Kidney glomerular epithelial cell (primary cell): Measurements from ENCODE around the gene HOXC12.

ENCODE experiments used
- DNase-seq: peaks from one replicate; lab custom pipeline; 2025; lab: John Stamatoyannopoulos, UW

HOXC12 gene

DNA sequence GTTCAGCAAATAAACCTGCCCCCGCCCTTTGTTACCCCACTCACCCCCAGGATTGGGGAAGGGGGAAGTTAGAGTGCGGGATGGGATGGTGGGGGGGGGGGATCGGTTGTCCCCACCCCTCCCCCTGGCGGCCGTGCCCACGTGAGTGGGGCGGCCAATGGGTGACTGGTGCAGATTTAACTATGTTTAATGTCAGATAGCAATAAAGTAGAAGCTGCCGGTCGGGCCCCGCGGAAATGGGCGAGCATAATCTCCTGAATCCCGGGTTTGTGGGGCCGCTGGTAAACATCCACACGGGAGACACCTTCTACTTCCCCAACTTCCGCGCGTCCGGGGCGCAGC, at the start of gene HOXC12:
Gene HOXC12 (plus strand): TSS at position 210 of the 342 bp plus-strand sequence. CDS start 27 bp downstream, at position 237.
- DNase-seq, result no peak

GRCh38 chr12:53907103-53907502, 47.6 kb upstream of the HOXC12 start:
- no peak for DNase-seq

DNA sequence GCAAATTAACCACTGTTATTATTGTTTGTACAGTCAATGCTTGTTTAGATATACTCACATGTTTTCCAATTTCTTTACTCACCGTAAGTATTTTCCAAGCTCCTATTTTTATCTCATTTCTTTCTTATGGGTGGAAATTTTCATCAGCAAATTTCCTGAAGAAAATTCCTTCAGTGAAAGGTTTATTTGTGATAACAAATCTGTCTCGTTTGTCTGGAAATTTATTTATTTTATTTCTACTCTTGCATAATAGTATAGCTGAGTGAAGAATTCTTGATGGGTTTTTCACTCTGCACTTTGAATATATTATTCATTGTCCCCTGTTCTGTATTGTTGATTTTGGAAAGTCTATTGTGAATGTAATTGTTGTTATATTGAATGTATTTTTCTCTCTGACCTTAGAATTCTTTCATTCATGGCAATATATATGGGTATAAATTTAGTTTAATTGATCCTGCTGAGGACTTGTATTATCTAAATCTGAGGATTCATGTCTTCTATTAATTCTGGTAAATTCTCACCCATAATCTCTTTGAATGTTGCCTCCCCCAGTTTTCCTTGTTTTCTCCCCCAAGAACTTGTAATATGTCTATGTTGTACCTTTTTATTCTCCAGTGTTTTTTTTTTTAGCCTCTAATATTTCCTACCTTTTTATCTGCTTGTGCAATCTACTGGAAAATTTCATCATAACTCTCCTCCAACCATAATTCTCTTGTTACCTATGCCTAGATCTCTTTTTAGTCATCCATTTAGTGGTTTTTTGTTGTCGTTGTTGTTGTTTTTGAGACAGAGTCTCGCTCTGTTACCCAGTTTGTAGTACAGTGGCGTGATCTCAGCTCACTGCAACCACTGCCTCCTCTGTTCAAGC, 37.7 kb upstream of the HOXC12 start:
- DNase-seq, result no peak

GRCh38 chr12:53924521-53925405, 29.9 kb upstream of the HOXC12 start:
- no peak for DNase-seq

GRCh38 chr12:53927220-53928029, 27.3 kb upstream of the HOXC12 start:
- DNase-seq, result no peak

DNA sequence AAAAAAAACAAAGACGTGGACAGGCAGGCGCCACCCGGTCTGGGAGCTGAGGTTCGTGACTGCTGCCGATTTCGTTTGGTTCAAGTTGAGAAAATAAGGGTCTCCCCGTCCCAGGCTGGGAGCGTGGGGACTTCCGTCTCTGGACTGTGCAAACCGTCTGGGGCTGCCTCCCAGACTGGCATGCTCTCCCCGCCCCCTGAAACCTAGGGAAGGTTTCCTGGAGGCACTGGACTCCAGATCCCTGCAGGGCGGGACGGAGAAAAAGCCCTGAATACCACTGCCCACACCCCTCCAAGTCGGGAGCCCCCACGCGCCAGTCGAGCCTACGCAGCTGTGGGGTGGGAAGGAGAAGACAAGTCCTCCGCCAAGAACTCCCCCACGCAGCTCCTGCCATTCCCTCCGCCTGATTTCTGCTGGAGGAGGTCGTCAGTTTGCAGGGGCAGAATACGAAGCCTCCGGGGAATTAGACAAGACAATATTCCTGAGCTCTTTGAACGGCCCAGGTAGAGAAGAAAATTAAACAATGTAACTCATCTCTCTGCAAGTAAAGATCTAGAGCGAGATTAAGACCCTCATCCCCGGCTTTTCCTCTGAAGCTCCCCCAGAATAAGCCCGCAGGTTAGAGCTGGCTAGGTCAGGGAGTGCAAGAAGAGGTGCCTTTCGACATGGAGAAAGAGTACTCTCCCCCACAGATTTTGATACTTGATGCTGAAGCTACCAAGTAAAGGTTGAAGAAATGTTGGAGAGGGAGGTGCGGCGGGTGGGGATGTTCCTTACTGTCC, 26.5 kb upstream of the HOXC12 start:
- DNase-seq, result no peak

DNA sequence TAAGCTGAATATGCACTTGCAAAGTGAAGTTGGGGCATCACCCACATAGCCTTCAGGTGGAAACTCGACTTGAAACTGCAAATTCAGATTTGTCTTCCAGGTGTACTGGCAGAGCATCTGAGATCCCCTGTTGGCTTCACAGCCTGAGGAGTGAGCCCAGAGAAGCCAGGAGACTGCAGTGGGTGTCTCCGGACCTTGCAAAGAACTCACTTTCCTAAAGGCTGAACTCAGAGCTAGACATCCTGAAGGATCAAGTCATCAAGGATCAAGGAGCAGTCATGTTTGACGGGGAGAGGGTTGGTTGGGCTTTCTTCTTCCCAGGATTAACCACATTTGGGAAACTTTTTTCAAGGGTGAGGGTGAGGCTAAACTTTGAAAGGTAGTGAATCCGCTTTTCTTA, 25.2 kb upstream of the HOXC12 start:
- DNase-seq, result no peak

DNA sequence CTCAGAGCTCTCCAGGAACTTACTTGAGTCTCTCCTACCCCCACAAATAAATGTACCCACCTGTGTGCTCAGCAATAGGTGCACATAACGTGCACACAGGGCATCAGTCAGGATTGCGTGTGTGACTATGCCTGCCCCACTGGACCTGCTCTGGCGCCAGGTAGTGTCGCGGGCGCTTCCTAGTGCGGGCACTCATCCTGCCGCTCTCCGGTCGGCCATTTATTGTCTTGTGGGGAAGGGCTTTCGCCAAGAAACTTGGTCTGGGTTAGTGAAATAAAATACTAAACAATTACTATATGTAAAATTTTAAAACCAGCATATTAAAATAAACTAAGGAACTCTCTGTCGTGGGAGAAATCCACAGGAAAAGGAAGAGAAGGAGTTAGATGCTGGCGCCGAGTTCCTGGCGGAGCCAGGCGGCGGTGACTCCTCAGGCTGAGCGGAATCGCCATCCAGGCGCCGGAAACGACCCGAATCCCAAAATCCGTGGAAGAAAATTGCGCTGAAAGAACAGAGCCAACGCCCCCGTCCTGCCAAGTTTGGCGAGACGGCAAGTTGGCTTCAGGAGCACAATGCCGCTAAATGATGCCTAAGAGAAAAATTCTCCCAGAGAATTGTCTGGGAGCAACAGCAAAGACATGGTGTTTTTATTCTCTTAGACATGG, 24.0 kb upstream of the HOXC12 start:
- DNase-seq, result no peak

- no peak for DNase-seq
These were observed 22.7 kb upstream of the HOXC12 start for GRCh38 chr12:53931844-53932581.

DNA sequence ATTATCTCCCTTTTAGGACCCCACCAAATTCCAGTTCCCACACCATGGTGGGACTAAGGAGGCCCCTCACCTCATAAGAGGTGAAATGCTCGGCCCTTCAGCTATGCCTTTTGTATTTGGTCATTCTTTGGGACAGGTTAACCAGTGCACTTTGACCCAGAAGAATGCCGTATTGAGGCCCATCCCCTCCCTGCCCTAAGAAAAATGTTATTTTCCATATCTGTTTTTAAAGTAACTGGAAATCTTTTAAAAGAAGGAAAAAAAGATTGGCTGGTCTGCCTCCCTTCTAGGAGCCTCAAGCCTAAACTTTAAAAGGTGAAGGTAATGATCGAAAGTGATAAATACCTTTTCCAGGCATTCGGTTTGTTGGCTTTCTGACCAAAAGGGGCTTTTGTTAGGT, 21.8 kb upstream of the HOXC12 start:
- DNase-seq, result no peak

GRCh38 chr12:53935383-53936341, 19.0 kb upstream of the HOXC12 start:
- no peak for DNase-seq

DNA sequence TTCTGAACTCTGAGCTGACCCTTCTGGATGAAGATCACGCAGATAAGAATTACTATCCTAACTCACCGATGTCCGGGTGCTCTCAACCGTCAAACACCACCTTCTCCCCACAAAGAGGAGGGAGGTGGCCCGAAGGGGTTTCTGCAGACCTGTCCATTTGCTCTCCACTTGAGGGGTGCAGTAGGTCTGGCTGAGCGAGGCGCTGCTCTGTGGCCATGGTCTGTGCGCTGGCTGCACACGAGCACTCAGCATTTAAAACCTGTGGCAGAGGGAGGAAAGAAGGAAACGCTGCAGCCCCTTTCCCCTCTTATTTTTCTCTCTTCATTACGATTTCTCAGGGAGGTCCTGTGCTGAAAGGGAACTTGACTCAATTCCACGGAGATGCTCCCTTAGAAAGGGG, 17.6 kb upstream of the HOXC12 start:
- no peak for DNase-seq

- no peak for DNase-seq
These were observed 16.9 kb upstream of the HOXC12 start for GRCh38 chr12:53937596-53938325.

DNA sequence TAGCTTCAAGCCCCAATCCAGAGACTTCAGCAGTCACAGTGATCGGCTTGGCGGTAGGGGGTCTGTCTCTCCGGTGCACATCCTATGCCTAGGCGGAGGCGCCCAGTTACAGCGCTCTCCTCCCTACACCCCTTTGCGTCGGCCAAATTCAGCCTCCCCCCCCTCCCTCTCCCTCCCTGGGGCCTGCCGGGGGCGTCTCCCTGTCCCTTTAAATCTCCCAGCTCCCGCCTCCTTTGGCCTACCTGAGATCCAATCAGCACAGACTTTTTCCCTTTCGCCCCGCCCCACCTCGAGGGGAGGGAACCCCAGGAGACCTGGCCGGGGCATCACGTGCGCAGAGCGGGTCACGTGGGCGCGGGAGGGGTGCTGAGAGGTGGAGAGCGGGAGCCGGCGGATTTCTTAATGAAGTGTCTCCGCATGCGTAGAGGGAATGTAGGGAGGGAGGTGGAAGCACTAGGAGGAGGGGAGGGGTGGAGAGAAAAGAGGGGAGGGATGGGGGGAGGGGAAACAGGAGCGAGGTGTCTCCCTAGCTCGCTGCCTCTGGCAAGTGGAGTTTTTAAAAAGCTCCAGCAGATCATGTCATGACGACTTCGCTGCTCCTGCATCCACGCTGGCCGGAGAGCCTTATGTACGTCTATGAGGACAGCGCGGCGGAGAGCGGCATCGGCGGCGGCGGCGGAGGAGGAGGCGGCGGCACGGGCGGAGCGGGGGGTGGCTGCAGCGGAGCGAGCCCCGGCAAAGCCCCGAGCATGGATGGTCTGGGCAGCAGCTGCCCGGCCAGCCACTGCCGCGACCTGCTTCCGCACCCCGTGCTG, 16.2 kb upstream of the HOXC12 start, which contains the start of gene HOXC13:
Gene HOXC13 (plus strand): TSS at position 506 of the 815 bp plus-strand sequence. CDS start 76 bp downstream, at position 582.
- DNase-seq, result peak; percentile 79

GRCh38 chr12:53939141-53940108, 15.3 kb upstream of the HOXC12 start:
- DNase-seq, result no peak

- no peak for DNase-seq
These were observed 14.2 kb upstream of the HOXC12 start for GRCh38 chr12:53940443-53941014.
